GM12872 (cell line): ENCODE measurements around the gene EXTL1.

Source experiments
- TF ChIP-seq, protein P1 (sequence below): IDR thresholded peaks from 3 replicates; pipeline ENCODE4 v1.5.1; 2011; ENCODE audit warnings: low read depth, mild to moderate bottlenecking, low read length, moderate library complexity; ENCODE audit not compliant: insufficient read depth

Gene EXTL1

DNA sequence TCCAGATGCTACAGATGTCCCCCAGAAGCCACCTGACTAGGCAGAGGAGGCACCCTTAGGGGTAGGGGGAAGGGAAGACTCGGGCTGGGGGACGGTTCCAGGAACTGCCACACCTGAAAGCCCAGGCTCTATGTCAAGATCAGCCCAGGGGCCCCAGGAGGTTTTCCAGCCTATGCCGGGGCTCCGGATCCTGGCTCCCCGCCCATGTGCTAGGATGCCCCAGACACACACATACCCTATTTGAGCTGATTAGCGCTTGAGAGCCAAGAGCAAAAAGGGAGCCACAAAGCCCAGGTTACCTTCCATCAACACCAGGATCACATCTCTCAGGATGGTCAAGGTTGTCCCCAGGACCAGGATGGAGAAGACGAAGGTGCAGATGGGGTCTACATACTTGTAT is 19.8 kb downstream of the EXTL1 start:
- TF ChIP-seq, protein P1, sequence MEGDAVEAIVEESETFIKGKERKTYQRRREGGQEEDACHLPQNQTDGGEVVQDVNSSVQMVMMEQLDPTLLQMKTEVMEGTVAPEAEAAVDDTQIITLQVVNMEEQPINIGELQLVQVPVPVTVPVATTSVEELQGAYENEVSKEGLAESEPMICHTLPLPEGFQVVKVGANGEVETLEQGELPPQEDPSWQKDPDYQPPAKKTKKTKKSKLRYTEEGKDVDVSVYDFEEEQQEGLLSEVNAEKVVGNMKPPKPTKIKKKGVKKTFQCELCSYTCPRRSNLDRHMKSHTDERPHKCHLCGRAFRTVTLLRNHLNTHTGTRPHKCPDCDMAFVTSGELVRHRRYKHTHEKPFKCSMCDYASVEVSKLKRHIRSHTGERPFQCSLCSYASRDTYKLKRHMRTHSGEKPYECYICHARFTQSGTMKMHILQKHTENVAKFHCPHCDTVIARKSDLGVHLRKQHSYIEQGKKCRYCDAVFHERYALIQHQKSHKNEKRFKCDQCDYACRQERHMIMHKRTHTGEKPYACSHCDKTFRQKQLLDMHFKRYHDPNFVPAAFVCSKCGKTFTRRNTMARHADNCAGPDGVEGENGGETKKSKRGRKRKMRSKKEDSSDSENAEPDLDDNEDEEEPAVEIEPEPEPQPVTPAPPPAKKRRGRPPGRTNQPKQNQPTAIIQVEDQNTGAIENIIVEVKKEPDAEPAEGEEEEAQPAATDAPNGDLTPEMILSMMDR, result no peak

DNA sequence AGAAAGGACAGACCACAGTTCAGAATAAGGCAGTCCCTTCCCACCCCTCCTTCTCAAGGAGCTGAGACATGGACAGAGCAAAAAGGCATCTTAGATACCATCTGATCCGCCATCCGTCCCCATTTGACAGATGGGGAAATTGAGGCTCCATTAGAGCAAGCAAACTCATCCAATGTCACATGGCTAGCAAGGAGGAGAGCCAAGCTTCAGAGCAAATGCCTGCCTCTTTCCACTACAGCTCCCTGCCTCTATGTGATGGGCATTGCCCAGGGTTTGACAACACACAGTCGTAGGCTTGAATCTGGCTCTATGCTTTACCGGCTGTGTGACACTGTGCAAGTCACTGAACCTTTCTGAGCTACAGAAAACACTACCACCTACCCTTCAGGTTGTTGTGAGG is 20.4 kb downstream of the EXTL1 start:
- TF ChIP-seq, protein P1, result no peak

DNA sequence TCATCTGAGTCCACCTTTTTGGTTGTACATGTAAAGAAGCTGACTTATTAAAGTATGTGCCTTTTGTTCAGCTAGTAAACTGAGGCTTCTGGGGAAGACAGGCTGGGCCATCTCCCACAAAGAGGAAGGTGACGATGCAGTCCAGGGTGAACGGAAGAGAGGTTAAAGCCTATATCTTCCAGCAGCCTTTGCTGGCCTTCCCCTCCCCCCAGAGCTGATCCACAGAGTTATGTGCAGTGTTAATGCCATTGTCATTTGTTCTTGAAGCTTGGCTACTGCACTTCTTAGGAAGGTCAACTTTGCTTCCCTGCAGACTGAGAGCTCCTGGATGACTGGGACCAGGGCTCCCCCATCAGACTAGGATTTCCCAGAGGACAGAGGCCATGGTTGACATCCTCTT is 22.2 kb downstream of the EXTL1 start:
- TF ChIP-seq, protein P1, result no peak

DNA sequence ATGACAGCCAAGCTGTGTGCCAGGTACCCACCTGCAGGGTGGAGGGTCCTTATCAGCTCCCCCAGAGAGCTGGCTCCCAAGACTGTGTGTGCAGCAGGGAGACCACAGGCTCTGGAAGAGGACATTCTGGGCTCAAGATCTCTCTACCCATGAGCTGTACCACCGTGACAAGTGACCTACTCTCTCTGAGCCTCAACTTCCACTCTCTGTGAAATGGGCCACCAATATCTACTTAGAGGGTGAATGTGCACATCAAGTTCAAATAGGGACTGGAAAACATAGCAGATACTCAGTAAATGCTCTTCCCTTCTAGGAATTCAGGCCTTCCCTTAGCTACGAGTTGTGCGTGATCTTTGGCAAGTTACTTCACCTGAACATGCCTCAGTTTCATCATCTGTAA is 22.8 kb downstream of the EXTL1 start:
- TF ChIP-seq, protein P1, result no peak

DNA sequence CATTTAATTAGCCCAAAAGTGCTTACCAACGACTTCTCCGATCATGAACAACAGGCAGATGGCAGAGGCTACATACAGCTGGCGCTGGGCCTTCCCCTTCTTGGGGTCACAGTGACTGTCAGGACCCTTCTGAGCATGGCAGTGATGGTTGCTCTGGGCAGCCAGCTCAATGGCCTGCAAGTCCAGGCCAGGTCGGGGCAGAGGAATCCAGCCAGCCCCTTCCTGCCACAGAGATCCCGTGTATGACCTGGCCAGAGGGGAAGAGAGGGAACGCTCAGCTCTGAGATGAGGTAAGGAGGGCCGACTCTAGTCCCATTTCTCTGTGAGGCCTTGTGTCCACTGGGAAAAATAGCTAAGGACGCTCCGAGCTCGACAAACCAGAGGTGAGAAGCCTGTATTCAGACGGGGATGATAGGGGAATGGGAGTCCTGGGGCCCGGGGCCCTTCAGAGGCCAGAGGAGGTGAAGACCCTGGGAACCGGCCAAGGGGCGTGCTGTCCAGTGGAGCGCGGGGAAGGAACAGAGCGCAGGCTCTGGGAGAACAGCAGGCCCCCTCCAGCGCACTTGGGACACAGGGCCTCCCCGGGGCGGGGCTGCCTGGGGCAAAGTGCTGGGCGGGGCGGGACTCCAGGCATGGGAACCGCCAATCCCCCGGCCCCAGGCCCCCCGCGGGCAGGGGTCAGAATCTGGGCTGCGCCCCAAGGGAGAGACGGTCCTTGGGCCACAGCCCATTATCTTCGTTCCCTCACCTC is 23.6 kb downstream of the EXTL1 start:
- TF ChIP-seq, protein P1, result no peak

DNA sequence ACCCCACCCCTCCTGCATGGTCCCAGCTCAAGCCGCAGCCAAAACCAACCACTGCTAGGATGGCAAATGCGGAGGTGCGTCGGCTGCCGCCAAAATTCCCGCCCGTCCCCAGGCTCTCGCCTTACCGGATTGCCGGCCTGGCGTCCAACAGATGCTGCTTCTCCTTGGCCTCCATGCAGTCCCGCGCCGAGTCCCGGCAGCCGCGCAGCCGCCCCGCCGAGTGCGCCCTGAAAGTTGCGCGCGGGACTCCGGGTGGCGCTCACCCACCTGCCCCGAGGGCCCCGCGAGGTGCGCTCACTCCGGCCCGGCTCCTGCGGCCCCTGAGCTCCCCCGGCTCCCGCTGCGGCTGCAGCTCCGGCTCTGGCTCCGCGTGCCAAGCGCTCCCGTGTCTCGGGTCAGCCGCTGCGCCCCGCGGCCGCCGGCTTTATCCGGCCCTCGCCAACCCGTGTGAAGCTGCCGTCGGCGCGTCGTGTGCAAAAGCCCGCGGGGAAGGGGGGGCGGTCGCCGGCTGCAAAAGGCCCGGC is 24.2 kb downstream of the EXTL1 start, which contains the start of gene SLC30A2:
Gene SLC30A2 (minus strand): TSS at position 397 of the 524 bp plus-strand sequence. CDS start 222 bp downstream, at position 175.
- TF ChIP-seq, protein P1, result no peak

DNA sequence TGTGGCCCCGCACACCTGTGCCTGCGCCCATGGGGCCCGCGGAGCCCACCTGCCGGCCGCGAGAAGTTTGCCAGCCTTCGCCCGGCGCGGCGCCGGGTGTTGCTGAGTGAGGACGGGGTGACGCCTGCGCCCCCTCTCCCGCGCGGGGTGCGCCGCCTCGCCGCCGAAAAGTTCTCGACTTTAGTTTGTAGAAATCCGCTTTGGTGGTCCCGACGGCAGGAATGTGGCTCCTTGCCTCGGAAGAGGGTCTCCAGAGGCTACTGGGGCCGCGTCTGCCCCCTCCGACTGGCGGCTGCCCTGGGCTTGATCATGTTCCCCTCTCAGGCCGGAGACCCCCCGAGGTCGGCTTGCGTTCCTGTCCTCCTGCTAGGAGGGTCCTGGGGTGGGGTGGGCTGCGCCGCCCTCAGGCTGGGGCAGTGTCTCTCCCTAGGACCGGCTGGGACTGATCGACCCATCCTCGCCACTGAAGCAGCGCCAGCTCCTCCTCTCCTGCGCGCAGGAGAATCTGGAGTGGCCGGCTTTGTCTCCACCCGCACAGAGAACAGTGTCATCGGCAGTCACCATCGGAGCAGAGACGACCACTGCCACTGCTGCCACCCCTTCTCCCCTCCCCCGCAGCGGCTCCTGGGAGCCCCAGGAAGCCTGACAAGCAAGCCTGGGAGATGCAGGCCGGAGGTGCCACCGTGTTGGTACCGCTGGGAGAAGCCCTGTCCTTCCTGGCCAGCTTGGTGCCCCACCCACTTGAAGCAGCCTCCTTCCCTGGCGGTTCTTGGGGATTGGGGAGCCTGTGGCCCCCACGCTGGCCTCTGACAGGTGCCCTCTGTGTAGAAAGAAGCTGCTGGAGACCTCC is 24.9 kb downstream of the EXTL1 start:
- TF ChIP-seq, protein P1, result no peak
